ENCODE results near the gene ARMC3. TPM values are rescaled to one million over a fixed set of nuclear protein-coding genes. Genes with fewer than 3 reads are reported as not detected.

Gene ARMC3
- total RNA-seq, 1 experiment from 2014 or later, result 0.61 TPM

GRCh38 chr10:23081891-23082290 is 154.0 kb downstream of the ARMC3 start:
- peaks cover 12% of the 10 kb centered on the region for H3K27me3 Mint-ChIP-seq (ENCODE audit: insufficient read depth, unreplicated experiment)
- POLR2A ChIA-PET, result no interaction called here
- TF ChIP-seq CTCF (IDR thresholded peaks at IDR 0.05; ENCODE audit: insufficient read depth in 1 of 2, low read depth in 1 of 2, low read length in 1 of 2, severe bottlenecking in 1 of 2, unreplicated experiment in 1 of 2), result peak; percentile 13 to 34
- no peak overlapping the region for H3K4me3 ChIP-seq (ENCODE audit: low read depth, low read length)
- DNase-seq, result no peak
- H3K27me3 ChIP-seq (replicated peaks; ENCODE audit: control insufficient read depth, insufficient read depth, low read length), result no peaks in the 10 kb centered on the region
- no peak overlapping the region for H3K27ac Mint-ChIP-seq (ENCODE audit: unreplicated experiment)
- CTCF ChIA-PET, result no interaction called here
- no peaks in the 10 kb centered on the region for H3K4me1 ChIP-seq
- H3K9me3 Mint-ChIP-seq (ENCODE audit: unreplicated experiment), result peaks cover 10% of the 10 kb centered on the region
- H3K9me3 ChIP-seq, result peaks cover 3% of the 10 kb centered on the region; the same call in 1 of the 2 replicates
- no peak overlapping the region for H3K4me3 Mint-ChIP-seq (ENCODE audit: unreplicated experiment)
- intact Hi-C loops (cut with micrococcal nuclease; ENCODE audit: unreplicated experiment), result no loop called here
- H3K36me3 ChIP-seq (ENCODE audit: control insufficient read depth, insufficient read depth, low read length), result no peaks in the 10 kb centered on the region
- BruUV-seq (replicated peaks), result no TSS peak
- no peaks in the 10 kb centered on the region for H3K36me3 Mint-ChIP-seq (ENCODE audit: insufficient read depth, unreplicated experiment)
- H3K4me1 Mint-ChIP-seq (ENCODE audit: low read depth, unreplicated experiment), result no peaks in the 10 kb centered on the region

Other genes with a start within 250 kb of the ARMC3 start
- gene PIP4K2A, start 213.5 kb upstream of the ARMC3 start, total RNA-seq (2022), result 25.2 and 26.9 TPM in 2 replicates
- 11.9 and 13.7 TPM in 2 replicates for gene MSRB2, start 167.5 kb downstream of the ARMC3 start, total RNA-seq (2022)